KG1 (cell line): Measurements from ENCODE around the gene MORN1.

ENCODE experiments used
- DNase-seq: peaks from one replicate; lab custom pipeline; 2025; lab: John Stamatoyannopoulos, UW

The MORN1 gene

DNA sequence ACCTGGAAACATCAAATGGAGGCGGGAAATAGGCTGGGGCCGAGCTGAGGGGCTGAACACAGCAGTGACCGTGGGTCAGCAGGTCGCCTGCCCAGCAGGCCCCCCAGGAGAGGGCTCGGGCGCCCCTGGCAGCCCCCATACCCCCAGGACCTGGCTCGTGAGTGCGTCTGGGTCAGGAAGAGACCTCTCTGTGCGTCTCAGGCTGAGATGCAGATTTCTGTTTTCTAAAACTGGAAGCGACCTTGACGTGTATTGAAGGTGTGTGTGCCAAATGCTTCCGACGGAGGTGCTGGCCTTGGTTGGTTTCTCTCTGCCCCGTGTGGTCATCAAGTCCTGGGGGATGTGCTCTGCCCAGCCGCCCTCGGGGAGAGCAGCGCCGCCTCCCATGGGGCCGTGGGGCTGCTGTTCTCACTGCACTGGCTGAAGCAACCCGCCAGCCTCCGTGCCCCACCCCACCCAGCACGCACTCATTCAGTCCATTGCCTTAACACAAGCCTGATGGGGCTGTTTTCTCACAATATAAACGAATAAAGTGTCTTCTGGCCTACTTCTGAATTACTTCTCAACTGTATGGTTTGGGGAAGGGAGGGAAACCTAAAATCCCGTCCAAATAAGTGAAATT is 13.6 kb upstream of the MORN1 start:
- no peak for DNase-seq

GRCh38 chr1:2404142-2404889 is 13.0 kb upstream of the MORN1 start:
- no peak for DNase-seq

DNA sequence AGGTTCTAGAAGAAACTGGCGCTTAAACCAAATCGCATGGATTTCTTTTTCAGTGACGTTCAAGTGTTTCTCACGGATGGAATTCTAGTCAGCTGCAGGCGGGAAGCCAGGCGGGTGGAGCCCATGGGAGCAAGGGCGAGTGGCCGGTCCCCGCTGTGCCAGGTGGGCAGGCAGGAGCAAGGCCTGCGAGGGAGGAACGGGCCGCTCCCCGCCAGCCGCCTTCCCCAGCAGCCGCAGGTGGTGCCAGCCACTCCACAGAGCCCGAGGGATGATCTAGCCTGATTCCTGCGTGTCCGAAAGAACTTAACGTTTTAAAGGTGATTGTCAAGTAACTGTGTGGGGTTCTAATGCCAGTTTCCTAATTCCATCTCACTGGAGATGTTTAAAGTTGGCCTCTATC is 11.9 kb upstream of the MORN1 start:
- DNase-seq, result no peak

GRCh38 chr1:2402420-2402819 is 11.1 kb upstream of the MORN1 start:
- no peak for DNase-seq

DNA sequence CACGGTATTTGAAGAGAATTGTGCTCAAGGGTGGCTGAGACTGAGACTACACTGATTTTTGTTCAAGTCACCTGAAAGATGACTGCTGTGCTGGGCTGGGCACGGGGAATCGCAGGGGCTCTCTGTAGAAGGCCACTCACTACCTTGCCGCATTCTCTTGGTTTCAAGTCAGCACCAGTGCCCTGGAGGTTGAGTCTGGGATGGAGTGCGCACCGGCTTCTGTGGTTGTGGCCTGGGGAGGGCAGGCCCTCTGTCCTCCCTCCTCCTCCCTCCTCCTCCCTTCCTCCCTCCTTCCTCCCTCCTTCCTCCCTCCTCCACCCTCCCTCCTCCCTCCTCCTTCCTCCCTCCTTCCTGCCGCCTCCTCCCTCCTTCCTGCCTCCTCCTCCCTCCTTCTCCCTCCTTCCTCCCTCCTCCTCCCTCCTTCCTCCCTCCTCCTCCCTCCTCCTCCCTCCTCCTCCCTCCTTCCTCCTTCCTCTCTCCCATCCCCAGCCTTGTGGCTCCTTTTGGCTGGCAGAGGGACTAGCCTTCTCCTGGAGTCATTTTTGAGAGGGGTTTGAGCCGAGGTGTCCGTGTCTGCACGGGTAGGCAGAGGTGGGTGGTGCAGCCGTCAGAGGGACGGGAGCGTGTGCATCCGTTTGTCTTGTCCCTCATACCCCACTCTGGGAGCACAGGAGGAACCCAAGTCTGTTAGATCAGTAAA is 9.7 kb upstream of the MORN1 start:
- DNase-seq, result no peak

DNA sequence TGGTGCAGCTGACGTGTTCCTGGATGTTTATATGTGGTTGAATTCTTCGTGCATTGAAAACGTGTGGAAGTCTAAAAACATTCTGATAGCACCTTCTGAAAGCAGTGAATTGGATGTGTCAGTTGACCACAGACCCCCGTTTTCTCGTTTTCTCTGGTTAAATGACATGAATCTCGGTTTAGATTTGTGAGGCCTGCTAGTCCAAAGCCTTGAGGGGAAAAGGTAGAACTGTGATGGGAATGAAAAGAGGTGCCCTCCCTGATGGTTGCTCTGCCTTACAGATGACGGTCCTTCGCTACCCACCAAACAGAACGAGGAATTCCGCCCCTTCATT is 9.2 kb upstream of the MORN1 start:
- no peak for DNase-seq

DNA sequence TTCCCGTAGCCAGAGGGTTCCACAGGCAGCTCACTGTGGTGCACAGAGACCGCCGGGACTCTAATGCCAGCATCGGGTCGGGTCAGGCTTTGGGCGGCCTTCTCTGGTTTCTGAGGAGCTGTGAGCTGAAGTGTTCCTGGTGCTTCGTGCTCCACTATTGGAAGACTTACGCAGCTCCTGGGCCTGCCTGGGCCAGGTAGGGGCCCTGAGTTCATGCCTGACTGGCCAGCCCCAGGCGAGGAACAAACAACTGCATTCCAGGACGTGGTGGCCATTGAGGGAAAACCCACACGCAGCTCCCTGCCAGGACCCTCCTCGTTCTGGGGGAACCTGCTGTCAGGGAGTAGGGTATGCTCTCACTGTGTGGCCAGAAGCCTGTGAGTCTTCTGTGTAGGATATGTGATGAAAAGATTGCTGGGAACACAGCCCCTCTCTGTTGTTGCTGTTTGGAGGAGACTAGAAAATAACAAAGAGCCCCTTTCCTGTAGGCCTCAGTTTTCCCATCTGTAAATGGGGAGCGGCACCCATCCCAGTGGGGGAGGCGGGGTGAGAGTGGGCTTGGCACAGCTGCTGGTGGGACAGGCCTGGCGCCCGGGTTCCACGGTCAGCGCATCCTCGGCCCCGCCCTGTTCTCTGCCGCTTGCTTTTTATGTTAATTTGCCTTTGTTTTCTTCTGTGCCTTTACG is 8.7 kb upstream of the MORN1 start:
- DNase-seq, result no peak

- no peak for DNase-seq
Observed at GRCh38 chr1:2398871-2399270, 7.5 kb upstream of the MORN1 start.

- DNase-seq, result no peak
Observed at GRCh38 chr1:2397007-2397679, 5.8 kb upstream of the MORN1 start.

- no peak for DNase-seq
Observed at GRCh38 chr1:2396476-2396875, 5.1 kb upstream of the MORN1 start.

- DNase-seq, result no peak
Observed at GRCh38 chr1:2396059-2396458, 4.7 kb upstream of the MORN1 start.

DNA sequence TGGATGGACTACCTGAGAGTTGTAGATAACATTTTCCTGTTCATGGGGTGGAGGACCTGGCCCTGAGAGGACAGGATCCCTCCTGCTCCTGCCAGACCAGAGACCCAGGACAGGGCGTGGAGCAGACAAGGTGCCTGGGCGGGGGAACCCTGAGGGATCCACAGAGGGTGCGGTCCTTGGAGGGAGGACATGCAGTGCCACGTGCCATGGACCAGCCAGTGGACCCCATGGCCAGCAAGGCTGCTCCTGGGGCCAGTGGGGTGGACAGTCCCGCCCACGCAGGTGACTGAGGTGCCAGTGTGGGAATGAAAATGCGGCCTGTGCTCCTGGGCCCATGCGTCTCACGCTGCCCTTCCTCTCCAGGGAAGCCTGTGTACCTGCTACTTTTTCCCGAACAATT is 3.9 kb upstream of the MORN1 start:
- no peak for DNase-seq

GRCh38 chr1:2394761-2395160 is 3.4 kb upstream of the MORN1 start:
- no peak for DNase-seq

DNA sequence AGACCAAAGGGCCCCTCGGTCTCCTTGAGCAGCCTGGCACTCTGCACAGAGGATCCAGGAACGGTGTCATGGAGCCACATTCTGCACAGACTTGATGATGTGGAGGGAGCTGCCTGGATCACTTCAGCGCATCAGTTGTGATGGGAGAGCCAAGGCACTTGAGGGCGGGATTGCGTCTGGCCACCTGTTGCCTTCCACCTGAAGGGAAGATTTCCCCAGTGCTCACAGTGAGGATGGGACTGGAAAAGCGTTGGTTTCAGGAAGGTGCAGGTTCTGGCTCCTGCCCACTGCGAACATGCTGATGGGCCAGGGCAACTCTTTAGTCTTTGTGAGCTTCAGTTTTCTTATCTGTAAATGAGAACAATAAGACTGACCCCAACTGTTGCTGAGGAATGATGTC is 2.9 kb upstream of the MORN1 start:
- no peak for DNase-seq

DNA sequence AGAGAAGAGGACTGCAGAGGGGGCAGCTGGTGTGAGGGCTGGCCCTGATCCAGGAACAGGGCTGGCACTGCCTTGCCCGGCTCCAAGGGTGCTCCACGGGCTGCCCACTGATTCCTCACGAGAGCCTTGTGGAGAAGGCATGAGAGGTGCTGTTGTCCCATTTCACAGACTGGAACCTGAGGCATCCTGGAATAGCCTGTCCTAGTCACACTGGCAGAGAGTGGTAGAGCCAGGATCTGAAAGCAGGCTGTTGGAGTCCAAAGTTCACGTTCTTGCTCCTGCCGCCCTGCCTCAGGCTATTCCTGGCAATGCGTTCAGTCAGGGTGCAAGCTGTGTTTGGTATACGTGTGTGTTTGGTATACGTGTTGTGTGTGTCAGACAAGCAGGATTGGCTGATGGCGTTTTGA is 2.1 kb upstream of the MORN1 start:
- no peak for DNase-seq

GRCh38 chr1:2392686-2393085 is 1.3 kb upstream of the MORN1 start:
- DNase-seq, result no peak

DNA sequence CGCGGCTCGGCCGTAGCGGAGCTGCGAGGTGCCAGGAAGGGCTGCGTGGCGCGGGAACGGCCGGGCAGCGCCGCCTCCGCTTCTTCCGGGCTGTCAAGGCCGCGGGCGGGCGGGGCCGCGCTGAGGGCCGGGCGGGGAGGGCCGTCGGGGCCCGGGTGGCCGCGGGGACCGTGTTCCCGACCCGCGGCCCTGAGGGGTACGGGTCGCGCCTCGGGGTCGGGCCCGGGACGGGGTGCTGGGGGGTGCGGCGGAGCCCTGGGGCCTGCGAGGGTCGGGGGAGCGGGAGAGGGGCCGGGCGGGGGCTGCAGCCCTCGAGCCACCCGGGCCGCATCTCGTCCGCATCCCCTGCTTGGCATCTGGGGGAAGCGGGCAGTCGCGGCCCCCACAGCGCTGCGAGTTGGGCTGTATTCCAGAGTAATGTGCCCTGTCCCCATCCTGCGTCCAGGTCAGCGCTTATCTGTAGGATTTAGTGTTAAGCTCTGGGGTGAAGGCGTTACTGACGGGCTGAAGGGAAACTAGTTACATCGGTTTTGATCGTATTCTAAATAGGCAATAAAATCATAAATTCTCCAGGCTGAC is 666 bp upstream of the MORN1 start:
- DNase-seq, result no peak

DNA sequence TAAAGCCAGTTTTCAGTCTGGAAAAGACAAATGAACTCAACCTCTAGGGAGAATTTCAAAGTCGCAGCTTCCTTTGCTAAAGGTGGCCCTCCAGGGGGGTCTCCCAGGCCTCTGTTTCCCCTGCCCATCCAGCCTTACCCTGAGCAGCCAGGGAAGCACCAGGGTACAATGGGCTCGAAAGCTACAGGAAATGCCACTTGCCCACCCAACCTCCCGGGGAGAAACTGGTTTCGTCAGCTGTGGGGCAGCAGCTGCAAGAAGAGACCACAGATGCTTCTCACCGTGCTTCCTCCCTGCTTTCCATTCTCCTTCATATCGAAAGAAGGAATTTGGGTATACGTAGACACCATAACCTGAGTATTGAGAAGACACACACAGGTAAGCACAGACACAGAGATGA is 1.7 kb downstream of the MORN1 start:
- DNase-seq, result no peak

DNA sequence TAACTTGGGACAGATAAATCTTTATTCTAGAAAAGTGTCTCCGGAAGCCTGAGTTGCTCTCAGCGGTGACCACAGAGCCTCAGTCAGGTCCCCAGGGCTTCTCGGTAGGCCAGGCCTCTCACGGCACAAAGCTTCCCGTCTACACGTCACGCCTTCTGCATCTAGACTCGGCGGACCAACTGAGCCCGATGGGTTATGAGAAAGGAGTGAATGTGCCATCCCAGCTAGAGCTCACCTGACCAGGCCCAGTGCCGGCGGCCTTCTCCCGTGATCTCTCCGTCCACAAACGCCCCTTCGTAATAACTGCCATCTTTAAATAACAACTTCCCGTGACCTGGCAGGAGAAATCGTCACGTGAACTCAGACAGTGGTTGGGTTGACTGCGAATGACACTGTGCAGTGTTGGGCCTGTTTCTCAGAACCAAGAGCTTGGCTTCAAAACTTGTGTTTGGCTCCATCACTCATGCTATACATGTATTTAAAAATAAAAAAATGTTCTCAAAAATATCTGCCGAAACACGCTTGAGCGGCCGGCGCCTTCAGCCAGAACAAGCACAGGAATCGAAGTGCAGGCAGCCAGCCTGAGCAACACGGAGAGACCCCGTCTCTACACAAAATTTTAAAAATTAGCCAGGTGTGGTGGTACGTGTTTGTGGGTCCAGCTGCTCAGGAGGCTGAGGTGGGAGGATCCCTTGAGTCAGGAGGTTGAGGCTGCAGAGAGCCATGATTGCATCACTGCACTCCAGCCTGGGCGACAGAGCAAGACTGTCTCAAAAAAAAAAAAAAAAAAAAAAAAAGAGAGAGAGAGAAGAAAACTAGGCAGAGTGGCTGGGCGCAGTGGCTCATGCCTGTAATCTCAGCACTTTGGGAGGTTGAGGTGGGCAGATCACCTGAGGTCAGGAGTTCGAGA is 3.1 kb downstream of the MORN1 start:
- no peak for DNase-seq

DNA sequence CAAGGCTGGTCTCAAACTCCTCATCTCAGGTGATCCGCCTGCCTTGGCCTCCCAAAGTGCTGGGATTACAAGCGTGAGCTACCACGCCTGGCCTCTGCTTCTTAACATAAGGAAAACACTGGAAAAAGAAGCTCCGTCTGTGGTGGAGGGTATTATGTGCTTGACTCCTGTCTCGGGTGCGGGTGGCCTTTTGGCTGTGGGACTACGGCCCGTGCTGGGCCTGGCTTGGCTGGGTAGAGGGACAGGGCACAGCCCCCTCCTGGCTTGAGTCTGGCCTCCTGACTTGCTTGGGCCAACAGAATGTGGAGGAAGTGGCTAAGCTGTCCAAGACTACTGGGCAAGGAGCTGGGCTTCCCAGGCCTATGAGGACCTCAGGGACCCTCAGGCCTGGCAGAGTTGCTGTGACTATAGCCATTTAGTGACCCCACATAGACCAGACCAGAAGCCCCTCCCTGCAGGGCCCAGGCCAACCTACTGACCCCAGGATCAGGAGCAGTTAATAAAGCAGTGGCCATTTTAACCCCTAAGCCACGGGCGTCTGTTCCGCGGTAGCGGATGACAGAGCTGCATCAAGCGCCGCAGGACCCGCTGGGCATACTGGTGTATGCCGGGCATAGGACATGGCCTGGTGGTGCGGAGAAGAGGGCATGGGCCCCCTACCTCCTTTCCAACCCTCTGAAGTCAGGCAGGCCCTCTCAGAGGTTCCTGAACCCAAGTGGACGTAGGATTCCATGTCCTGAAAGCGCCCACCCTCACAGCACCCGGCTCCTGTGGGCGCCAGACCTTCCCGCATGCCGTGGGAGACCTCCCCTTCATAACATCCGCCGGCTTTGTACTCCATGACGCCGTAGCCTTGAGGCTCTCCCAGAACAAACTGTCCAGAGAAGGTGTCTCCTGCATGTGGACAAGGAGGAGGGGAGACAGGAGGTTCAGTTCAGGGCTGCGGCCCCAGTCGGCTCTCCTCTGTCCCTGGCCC is 4.4 kb downstream of the MORN1 start:
- DNase-seq, result no peak
